Panc1 (cell line): ENCODE measurements around the gene PDZD2.

Experiments used
- CTCF ChIP-seq: fragments of 450-650 bp; IDR thresholded peaks from 2 replicates; pipeline ENCODE4 v1.5.1; 2017; ENCODE audit warnings: mild to moderate bottlenecking
- TCF7L2 ChIP-seq: IDR thresholded peaks from 2 replicates; pipeline ENCODE4 v1.6.1; 2011; ENCODE audit warnings: mild to moderate bottlenecking, low read depth, low read length, inconsistent platforms

- no peak for TF ChIP-seq CTCF
- no peak for TF ChIP-seq TCF7L2
These were observed 390.9 kb downstream of the PDZD2 start for GRCh38 chr5:32029781-32030180.
